ENCODE measurements around the gene PPP6R2. TPM values are rescaled to one million over a fixed set of nuclear protein-coding genes. Genes with fewer than 3 reads are reported as not detected.

Gene PPP6R2
- total RNA-seq, 2 experiments from 2014 or later, result 62.3 to 64.5 TPM

DNA sequence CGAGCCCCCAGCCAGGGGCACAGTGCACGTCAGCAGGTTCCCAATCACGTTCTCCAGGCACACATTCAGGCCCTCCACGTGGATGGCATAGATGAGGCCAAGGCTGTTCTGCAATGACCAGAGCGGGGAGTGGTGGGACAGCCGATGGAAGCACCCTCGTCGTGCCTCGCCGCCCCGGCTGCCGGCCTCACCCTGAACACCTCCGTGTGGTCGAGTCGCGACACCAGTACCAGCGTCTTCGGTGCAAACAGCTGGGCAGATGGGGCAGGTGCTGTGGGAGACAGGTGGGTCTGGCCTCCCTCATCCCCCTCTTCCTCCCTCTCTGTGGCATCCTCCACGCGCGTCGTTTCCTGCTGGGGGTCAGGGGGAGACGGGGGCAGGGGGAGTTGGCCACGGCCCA lies 124.2 kb downstream of the PPP6R2 start:
- intact Hi-C loops (cut with micrococcal nuclease; ENCODE audit: unreplicated experiment), result no loop called here
- Histone ChIP-seq H3K4me3 (ENCODE audit: low read depth, low read length, poor library complexity, severe bottlenecking) (peak overlapping the region; percentile 96), H2AFZ (ENCODE audit: low read length) (no peak overlapping the region), H4K20me1 (ENCODE audit: insufficient read depth, low read length) (no peaks in the 10 kb centered on the region), H3K79me2 (ENCODE audit: insufficient read depth, low read depth, low read length) (peaks cover 41% of the 10 kb centered on the region), H3K4me2 (ENCODE audit: low read length) (peak overlapping the region; percentile 80), H3K9me3 (ENCODE audit: low read length) (no peaks in the 10 kb centered on the region), H3K36me3 (ENCODE audit: insufficient read depth, low read length) (peaks cover 73% of the 10 kb centered on the region), H3K4me1 (ENCODE audit: insufficient read depth, low read length, poor library complexity, severe bottlenecking) (peaks cover 53% of the 10 kb centered on the region), H3K27ac (ENCODE audit: low read depth, low read length, poor library complexity, severe bottlenecking) (peak overlapping the region; percentile 95), H3K9me2 (ENCODE audit: insufficient read depth, low read length) (no peaks in the 10 kb centered on the region)
- ChIA-PET POLR2A (interaction anchor here (1.0 kb wide), 1 partner anchor 58 kb away, joined by 3 read pairs; the partner anchor contains the start of gene SCO2), CTCF (ENCODE audit: unreplicated experiment) (no interaction called here)
- DNase-seq (ENCODE audit: low spot score), result peak; percentile 30
- BruUV-seq (replicated peaks), result no TSS peak
- TF ChIP-seq, protein P1, sequence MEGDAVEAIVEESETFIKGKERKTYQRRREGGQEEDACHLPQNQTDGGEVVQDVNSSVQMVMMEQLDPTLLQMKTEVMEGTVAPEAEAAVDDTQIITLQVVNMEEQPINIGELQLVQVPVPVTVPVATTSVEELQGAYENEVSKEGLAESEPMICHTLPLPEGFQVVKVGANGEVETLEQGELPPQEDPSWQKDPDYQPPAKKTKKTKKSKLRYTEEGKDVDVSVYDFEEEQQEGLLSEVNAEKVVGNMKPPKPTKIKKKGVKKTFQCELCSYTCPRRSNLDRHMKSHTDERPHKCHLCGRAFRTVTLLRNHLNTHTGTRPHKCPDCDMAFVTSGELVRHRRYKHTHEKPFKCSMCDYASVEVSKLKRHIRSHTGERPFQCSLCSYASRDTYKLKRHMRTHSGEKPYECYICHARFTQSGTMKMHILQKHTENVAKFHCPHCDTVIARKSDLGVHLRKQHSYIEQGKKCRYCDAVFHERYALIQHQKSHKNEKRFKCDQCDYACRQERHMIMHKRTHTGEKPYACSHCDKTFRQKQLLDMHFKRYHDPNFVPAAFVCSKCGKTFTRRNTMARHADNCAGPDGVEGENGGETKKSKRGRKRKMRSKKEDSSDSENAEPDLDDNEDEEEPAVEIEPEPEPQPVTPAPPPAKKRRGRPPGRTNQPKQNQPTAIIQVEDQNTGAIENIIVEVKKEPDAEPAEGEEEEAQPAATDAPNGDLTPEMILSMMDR (conservative IDR thresholded peaks at IDR 0.05; ENCODE audit: low read length), result no peak
- TF ChIP-seq EZH2phosphoT487 (IDR thresholded peaks at IDR 0.05; ENCODE audit: borderline replicate concordance, low read depth, low read length), result no peak

- TF ChIP-seq, protein P1 (conservative IDR thresholded peaks at IDR 0.05; ENCODE audit: low read length), result no peak
- TF ChIP-seq EZH2phosphoT487 (IDR thresholded peaks at IDR 0.05; ENCODE audit: borderline replicate concordance, low read depth, low read length), result no peak
- Histone ChIP-seq H3K79me2 (ENCODE audit: insufficient read depth, low read depth, low read length) (peaks cover 46% of the 10 kb centered on the region), H3K27ac (ENCODE audit: low read depth, low read length, poor library complexity, severe bottlenecking) (peak overlapping the region; percentile 95), H3K36me3 (ENCODE audit: insufficient read depth, low read length) (peaks cover 73% of the 10 kb centered on the region), H3K4me1 (ENCODE audit: insufficient read depth, low read length, poor library complexity, severe bottlenecking) (peaks cover 59% of the 10 kb centered on the region), H3K9me3 (ENCODE audit: low read length) (no peaks in the 10 kb centered on the region), H3K9me2 (ENCODE audit: insufficient read depth, low read length) (no peaks in the 10 kb centered on the region), H2AFZ (ENCODE audit: low read length) (no peak overlapping the region), H3K4me3 (ENCODE audit: low read depth, low read length, poor library complexity, severe bottlenecking) (peak overlapping the region; percentile 96), H3K4me2 (ENCODE audit: low read length) (peak overlapping the region; percentile 80), H4K20me1 (ENCODE audit: insufficient read depth, low read length) (no peaks in the 10 kb centered on the region)
- ChIA-PET CTCF (ENCODE audit: unreplicated experiment) (interaction anchor here (0.7 to 2.5 kb wide), 2 partner anchors 18 to 153 kb away, joined by 4 to 7 read pairs; no protein-coding TSS in a partner anchor), POLR2A (interaction anchor here (0.6 to 1.0 kb wide), 4 partner anchors 40 to 261 kb away, joined by 3 to 4 read pairs (median 3); partner anchors contain the start of genes LMF2, NCAPH2 and SCO2)
- BruUV-seq (replicated peaks), result no TSS peak
- intact Hi-C loops (cut with micrococcal nuclease; ENCODE audit: unreplicated experiment), result loop anchor here (2.0 kb wide), 1 partner anchor 57 kb away; the partner anchor contains the start of gene SCO2
- peak; percentile 55 for DNase-seq (ENCODE audit: low spot score)
Measured at GRCh38 chr22:50467773-50468440, 124.8 kb downstream of the PPP6R2 start.
